Natural killer cell (primary cell): Measurements from ENCODE around the gene SLC25A33. TPM values are rescaled to one million over a fixed set of nuclear protein-coding genes. Genes with fewer than 3 reads are reported as not detected.

Experiments used
- ATAC-seq, 3 donors: fragments of 150-1000 bp in 2 of 3; fragments of 200-7000 bp in 1 of 3; cut with Tn5 transposase; 1 replicate in 1 of 3; 2 replicates in 2 of 3; pipeline ENCODE4 v1.10.0; 2021; ENCODE audit warnings: mild to moderate bottlenecking in 2 of 3, moderate library complexity in 2 of 3
- DNase-seq, 2 donors: peaks; one replicate each; pipeline versions ENCODE4 v3.0.0 to v3.0.0-alpha.2; 2013 to 2021; ENCODE audit warnings: mixed read lengths in 1 of 2
- H3K27ac ChIP-seq: one replicate; pipeline ENCODE4 v1.5.1; 2013; ENCODE audit warnings: mild to moderate bottlenecking, low read length
- H3K27me3 ChIP-seq: one replicate; pipeline ENCODE4 v1.6.1; 2013; ENCODE audit warnings: low read length; ENCODE audit not compliant: control insufficient read depth, insufficient read depth
- H3K36me3 ChIP-seq: one replicate; pipeline ENCODE4 v1.6.1; 2013; ENCODE audit warnings: low read length; ENCODE audit not compliant: control insufficient read depth, insufficient read depth
- H3K4me1 ChIP-seq: one replicate; pipeline ENCODE4 v1.6.1; 2013; ENCODE audit warnings: low read length; ENCODE audit not compliant: control insufficient read depth, insufficient read depth
- H3K4me3 ChIP-seq: one replicate; pipeline ENCODE4 v1.5.1; 2013; ENCODE audit warnings: low read length
- H3K9me3 ChIP-seq: one replicate; pipeline ENCODE4 v1.6.1; 2013; ENCODE audit warnings: low read length; ENCODE audit not compliant: control insufficient read depth, insufficient read depth
- H3K27ac Mint-ChIP-seq, 2 donors: one replicate each; pipeline ENCODE4 v1.8.0; 2022; ENCODE audit warnings: mild to moderate bottlenecking in 2 of 2, mixed read lengths in 2 of 2, moderate library complexity in 1 of 2
- H3K27me3 Mint-ChIP-seq, 2 donors: one replicate each; pipeline ENCODE4 v1.8.0; 2022; ENCODE audit warnings: low read depth in 2 of 2, mixed read lengths in 2 of 2
- H3K36me3 Mint-ChIP-seq: one replicate; pipeline ENCODE4 v1.8.0; 2022; ENCODE audit warnings: mixed read lengths
- H3K4me1 Mint-ChIP-seq, 2 donors: one replicate each; pipeline ENCODE4 v1.8.0; 2022; ENCODE audit warnings: mixed read lengths in 2 of 2
- H3K4me3 Mint-ChIP-seq: one replicate; pipeline ENCODE4 v1.8.0; 2022; ENCODE audit warnings: mild to moderate bottlenecking, moderate library complexity, mixed read lengths
- H3K9me3 Mint-ChIP-seq, 2 donors: one replicate each; pipeline ENCODE4 v1.8.0; 2022; ENCODE audit warnings: mixed read lengths in 2 of 2
- whole genome bisulfite sequencing: methylation state at CpG from one replicate; pipeline ENCODE4 v1.1.7; 2013; ENCODE audit warnings: missing lambda C conversion rate; ENCODE audit not compliant: insufficient coverage; 5-methylcytosine and 5-hydroxymethylcytosine counted together
- intact Hi-C: fragments of 100-400 bp; cut with micrococcal nuclease; formaldehyde crosslinking; loops from one replicate; pipeline ENCODE4 v1.14.2; 2022
- total RNA-seq, 4 donors: library from RNA; stranded (reverse); fragments of 120-200 nt in 1 of 4; gene quantifications; one replicate each; pipeline versions ENCODE4 v1.2.3 to v1.2.4, GENCODE V29; 2013 to 2022
- TF ChIP-seq, protein P1 (sequence below): fragments of 200-600 bp; IDR thresholded peaks from one replicate; pipeline ENCODE4 v1.8.0; 2022; ENCODE audit warnings: antibody characterized with exemption

Gene SLC25A33
- total RNA-seq, 3 donors from 2014 or later (not counting 1 experiment from before 2014, with no cell fraction given), result 7.0 to 9.0 (median 7.6) TPM

DNA sequence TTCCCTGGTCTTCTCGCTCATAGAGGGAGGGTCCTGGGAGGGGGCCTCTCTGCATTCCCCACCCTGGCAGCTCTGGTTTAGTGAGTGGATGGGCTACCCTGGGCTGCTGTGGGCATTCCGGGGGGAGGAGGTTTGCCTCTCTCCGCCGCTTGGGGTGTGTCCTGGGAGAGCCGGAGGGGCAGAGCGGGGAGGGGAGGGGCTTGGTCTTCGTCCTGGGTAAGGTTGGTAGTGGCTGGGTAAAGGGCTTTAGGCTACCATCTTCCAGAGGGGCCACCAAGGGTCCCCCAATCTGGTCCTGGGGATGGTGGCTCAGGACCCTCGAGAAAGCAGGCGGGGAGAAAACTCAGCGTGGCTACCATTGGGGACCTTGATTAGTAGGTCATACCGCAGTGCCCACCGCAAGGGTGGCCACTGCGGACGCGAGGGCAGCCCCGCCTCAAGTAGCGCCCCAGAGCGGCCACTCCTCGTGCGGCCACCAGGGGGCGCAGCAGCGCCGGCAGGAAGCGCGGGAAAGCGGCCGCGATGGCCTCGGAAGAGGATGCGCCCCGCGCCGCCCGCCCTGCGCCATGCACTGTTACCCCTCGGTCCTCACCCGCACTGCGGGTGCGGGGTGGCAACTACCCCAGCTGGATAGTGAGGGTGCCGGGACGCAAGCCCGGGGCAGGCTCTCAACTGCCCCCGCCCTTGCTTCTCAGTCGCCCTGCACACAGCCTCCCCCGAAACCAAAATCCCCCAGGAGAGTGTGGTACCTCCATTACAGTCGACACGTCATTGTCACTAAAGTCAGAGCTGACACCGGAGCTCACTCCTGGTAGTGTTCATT, 44.1 kb upstream of the SLC25A33 start:
- Histone ChIP-seq H3K4me1 (peaks cover 10% of the 10 kb centered on the region), H3K27me3 (no peaks in the 10 kb centered on the region), H3K4me3 (no peak overlapping the region), H3K9me3 (no peaks in the 10 kb centered on the region), H3K27ac (no peak overlapping the region), H3K36me3 (no peaks in the 10 kb centered on the region)
- Mint-ChIP-seq H3K27me3 (peaks cover 0 to 15% of the 10 kb centered on the region in 2 donors), H3K9me3 (no peaks in the 10 kb centered on the region), H3K27ac (no peak overlapping the region), H3K36me3 (no peaks in the 10 kb centered on the region), H3K4me3 (peak overlapping the region; percentile 25), H3K4me1 (peaks cover 0 to 7% of the 10 kb centered on the region in 2 donors)
- DNase-seq (peak; percentile 65 to 85), ATAC-seq (peak; percentile 76 to 85 (median 78))
- WGBS, result 7% methylated on average over 47 of the region's 48 CpGs
- TF ChIP-seq, protein P1, sequence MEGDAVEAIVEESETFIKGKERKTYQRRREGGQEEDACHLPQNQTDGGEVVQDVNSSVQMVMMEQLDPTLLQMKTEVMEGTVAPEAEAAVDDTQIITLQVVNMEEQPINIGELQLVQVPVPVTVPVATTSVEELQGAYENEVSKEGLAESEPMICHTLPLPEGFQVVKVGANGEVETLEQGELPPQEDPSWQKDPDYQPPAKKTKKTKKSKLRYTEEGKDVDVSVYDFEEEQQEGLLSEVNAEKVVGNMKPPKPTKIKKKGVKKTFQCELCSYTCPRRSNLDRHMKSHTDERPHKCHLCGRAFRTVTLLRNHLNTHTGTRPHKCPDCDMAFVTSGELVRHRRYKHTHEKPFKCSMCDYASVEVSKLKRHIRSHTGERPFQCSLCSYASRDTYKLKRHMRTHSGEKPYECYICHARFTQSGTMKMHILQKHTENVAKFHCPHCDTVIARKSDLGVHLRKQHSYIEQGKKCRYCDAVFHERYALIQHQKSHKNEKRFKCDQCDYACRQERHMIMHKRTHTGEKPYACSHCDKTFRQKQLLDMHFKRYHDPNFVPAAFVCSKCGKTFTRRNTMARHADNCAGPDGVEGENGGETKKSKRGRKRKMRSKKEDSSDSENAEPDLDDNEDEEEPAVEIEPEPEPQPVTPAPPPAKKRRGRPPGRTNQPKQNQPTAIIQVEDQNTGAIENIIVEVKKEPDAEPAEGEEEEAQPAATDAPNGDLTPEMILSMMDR, result peak; percentile 99
- intact Hi-C loops, result loop anchor here (1.0 to 10.0 kb wide), 3 partner anchors 78 to 930 kb away; no protein-coding TSS in a partner anchor

DNA sequence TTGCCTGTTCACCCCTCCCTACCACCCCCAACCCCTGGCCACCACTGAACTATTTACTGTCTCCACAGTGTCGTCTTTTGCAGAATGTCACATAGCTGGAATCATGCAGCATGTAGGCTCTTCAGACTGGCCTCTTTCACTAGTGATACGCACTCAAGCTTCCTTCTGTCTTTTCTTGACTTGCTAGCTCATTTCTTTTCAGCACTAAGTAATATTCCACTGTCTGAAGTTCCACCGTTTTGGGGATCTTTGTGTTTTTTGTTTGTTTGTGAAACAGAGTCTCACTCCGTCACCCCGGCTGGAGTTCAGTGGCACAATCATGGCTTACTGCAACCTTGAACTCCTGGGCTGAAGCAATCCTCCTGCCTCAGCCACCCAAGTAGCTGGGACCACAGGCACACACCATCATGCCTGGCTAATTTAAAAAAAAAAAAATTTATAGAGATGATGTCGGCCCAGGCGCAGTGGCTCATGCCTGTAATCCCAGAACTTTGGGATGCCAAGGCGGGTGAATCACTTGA, 43.4 kb upstream of the SLC25A33 start:
- no peaks in the 10 kb centered on the region for H3K36me3 ChIP-seq
- Mint-ChIP-seq H3K27ac (no peak overlapping the region), H3K9me3 (no peaks in the 10 kb centered on the region), H3K36me3 (no peaks in the 10 kb centered on the region), H3K27me3 (peaks cover 0 to 15% of the 10 kb centered on the region in 2 donors), H3K4me1 (peaks cover 2 to 7% of the 10 kb centered on the region in 2 donors), H3K4me3 (no peak overlapping the region)
- no peak overlapping the region for H3K27ac ChIP-seq
- H3K27me3 ChIP-seq, result no peaks in the 10 kb centered on the region
- peaks cover 8% of the 10 kb centered on the region for H3K4me1 ChIP-seq
- H3K4me3 ChIP-seq, result no peak overlapping the region
- no peak for ATAC-seq
- no peaks in the 10 kb centered on the region for H3K9me3 ChIP-seq
- intact Hi-C loops, result loop anchor here (1.0 to 10.0 kb wide), 3 partner anchors 77 to 929 kb away; no protein-coding TSS in a partner anchor
- no peak for DNase-seq
- TF ChIP-seq, protein P1, result no peak
- WGBS, result 91% methylated on average over 6 of the region's 8 CpGs

DNA sequence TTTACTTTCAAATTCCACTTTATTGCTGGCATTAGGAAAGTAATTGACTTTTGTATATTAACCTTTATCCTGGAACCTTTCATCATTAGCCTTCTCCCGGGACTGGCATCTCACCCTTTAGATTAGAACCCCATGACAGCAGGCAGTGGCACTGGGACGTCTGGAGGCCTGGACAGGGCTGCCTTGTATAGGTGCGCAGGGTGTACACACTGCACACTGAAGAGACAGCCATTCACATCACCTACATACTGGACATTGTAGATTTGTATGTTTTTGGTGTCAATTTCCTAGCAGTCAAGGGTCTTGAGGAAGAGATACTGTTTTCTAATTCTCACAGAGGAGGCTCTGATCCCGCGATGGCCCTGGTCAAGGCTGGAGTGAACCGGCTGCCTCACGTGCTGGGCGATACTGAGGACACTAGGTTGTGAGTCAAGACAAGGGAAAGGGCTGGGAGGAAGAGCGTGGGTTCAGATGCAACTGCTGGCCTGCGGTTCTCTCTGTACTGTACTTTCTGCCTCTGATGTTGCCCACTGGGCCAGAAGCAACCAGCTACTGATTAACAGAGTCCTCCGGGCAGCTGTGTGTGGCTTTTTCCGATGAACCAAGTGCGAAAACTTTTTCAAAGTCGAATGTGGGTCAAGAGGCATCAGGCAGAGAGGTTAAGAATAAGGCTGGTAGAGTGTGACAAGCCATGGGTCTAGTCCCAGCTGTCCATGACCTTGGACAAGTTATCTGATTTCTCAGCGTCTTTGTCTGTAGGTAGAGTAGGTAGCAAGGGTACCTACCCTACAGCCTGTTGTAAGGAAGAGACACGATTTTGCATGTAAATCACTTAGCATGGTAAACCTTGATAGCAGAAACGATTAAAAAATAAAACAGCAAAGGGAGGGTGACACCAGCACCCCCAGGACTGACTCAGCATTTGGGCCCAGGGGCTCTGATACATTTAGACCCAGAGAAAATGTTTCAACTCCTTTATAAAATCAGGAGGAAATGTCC, 38.2 kb upstream of the SLC25A33 start:
- intact Hi-C loops, result no loop called here
- Histone ChIP-seq H3K4me1 (no peaks in the 10 kb centered on the region), H3K4me3 (no peak overlapping the region), H3K9me3 (no peaks in the 10 kb centered on the region), H3K27ac (no peak overlapping the region), H3K36me3 (no peaks in the 10 kb centered on the region), H3K27me3 (no peaks in the 10 kb centered on the region)
- TF ChIP-seq, protein P1, result no peak
- peak in 1 of 3 donors; percentile 34 for ATAC-seq
- Mint-ChIP-seq H3K4me1 (peaks cover 0 to 8% of the 10 kb centered on the region in 2 donors), H3K27me3 (peaks cover 0 to 10% of the 10 kb centered on the region in 2 donors), H3K36me3 (no peaks in the 10 kb centered on the region), H3K4me3 (no peak overlapping the region), H3K9me3 (no peaks in the 10 kb centered on the region), H3K27ac (no peak overlapping the region)
- WGBS, result 67% methylated on average over 16 of the region's 17 CpGs
- no peak for DNase-seq
